MM.1S (cell line): ENCODE data around the gene MOB2.
"Not testable (repeated sequence)": the region's sequence is repeated elsewhere in the genome, so short reads cannot be mapped to it uniquely, and the experiment has no call there.

ENCODE experiments used
- EZH2phosphoT487 ChIP-seq: fragments of 300-600 bp; sonication (generic); IDR thresholded peaks from 2 replicates; pipeline ENCODE4 v1.6.1; 2018; ENCODE audit warnings: antibody characterized with exemption, low read length
- TF ChIP-seq, protein P1 (sequence below): fragments of 300-600 bp; sonication (generic); IDR thresholded peaks from 2 replicates; pipeline ENCODE4 v1.5.1; 2016; ENCODE audit warnings: antibody characterized with exemption, low read length, mixed read lengths

DNA sequence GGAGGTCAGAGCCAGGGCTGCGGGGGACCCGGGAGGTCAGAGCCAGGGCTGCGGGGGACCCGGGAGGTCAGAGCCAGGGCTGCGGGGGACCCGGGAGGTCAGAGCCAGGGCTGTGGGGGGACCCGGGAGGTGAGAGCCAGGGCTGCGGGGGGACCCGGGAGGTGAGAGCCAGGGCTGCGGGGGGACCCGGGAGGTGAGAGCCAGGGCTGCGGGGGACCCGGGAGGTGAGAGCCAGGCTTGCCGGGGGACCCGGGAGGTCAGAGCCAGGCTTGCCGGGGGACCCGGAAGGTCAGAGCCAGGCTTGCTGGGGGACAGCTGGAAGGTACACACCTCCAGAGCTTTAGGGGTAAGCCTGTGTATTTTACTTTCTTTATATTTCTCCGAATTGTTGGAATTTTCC lies 23.8 kb upstream of the MOB2 start:
- not testable (repeated sequence) for TF ChIP-seq EZH2phosphoT487
- TF ChIP-seq, protein P1, sequence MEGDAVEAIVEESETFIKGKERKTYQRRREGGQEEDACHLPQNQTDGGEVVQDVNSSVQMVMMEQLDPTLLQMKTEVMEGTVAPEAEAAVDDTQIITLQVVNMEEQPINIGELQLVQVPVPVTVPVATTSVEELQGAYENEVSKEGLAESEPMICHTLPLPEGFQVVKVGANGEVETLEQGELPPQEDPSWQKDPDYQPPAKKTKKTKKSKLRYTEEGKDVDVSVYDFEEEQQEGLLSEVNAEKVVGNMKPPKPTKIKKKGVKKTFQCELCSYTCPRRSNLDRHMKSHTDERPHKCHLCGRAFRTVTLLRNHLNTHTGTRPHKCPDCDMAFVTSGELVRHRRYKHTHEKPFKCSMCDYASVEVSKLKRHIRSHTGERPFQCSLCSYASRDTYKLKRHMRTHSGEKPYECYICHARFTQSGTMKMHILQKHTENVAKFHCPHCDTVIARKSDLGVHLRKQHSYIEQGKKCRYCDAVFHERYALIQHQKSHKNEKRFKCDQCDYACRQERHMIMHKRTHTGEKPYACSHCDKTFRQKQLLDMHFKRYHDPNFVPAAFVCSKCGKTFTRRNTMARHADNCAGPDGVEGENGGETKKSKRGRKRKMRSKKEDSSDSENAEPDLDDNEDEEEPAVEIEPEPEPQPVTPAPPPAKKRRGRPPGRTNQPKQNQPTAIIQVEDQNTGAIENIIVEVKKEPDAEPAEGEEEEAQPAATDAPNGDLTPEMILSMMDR: not testable (repeated sequence)
